ENCODE results near the gene UPK2.

The UPK2 gene

GRCh38 chr11:118996926-118997626 lies 41.0 kb downstream of the UPK2 start:
- no peak for DNase-seq

DNA sequence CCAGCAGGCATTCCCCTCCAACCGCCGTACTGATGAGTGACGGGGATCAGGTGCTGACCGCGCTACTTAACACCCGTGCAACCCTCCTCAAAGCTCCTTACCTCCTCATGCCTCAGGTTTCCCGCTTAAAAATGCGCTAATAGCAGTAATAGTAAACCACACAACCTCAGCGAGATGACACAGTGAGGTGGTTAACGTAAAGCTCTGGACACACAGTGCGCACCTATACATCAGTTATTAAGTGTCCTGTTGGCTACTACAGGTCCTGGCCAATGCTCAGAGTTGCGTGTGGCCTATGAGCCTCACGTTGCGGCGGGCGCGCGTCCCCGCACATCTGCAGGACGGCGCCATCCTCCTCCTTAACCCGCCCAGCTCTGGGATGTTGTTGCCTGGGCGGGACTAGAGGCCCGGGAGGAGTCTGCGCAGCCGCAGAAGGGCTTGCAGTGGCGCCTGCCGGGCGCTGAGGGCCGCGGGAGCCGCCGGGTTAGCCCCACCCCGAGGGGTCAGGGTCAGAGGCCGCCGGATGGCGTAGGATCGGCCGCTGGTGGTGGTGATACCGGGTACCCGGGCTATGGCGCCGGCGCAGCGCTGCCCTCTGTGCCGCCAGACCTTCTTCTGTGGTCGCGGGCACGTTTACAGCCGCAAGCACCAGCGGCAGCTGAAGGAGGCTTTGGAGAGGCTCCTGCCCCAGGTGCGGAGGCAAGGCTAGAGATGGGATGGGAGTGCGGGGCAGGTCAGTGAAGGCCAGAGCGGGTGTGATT lies 41.7 kb downstream of the UPK2 start, which contains the start of gene CENATAC:
Gene CENATAC (plus strand): TSS at position 512 of the 761 bp plus-strand sequence. CDS start 60 bp downstream, at position 572.
- peak; percentile 88 for DNase-seq

- no peak for DNase-seq
Measured at GRCh38 chr11:118998388-118998717, 42.3 kb downstream of the UPK2 start.

- no peak for DNase-seq
Measured at GRCh38 chr11:118998822-118999221, 42.7 kb downstream of the UPK2 start.

- no peak for DNase-seq
Measured at GRCh38 chr11:119000906-119001305, 44.8 kb downstream of the UPK2 start.

DNA sequence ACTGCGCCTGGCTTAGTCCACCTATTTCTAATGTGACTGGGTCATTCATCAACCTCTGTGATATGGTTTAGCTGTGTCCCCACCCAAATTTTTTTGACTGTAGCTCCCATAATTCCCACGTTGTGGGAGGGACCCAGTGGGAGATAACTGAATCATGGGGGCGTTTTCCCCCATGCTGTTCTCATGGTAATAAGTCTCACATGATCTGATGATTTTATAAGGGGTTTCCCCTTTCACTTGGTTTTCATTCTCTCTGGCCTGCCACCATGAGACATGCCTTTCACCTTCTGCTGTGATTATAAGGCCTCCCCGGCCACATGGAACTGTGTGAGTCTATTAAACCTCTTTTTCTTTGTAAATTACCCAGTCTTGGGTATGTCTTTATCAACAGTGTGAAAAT lies 50.6 kb downstream of the UPK2 start:
- DNase-seq = no peak
